ENCODE data around the gene CSNK1G3.

Gene CSNK1G3

DNA sequence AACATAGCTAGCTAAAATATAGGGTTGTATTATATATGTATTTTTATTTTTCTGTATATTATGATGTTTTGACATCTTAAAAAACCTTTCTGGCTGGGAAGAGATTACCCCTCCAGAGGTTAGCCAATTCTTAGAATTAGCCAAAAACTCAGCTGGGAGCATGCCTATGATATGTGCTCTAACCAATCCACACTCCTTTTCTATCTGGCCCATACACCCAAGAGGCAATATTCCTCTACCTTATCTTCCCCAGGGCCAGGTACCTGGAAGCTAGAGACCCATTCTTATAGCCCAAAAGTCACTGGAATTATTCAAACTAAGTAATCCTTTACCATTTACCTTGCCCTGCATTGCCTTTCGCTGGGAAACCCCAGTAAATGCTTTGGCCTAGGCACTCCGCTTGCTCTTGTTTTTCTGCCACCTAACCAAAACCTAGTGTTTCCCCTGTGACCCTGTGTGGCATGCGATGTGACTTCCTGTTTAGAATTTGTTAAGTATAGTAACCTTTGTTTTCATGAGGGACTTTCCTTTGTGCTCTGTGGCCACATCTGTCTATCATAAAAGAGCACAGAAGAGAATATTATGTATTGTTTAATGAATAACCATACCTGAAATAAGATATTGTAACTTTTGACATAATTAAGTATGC, 37.4 kb downstream of the CSNK1G3 start:
- peak overlapping the region; percentile 31; the same call in 1 of the 2 replicates for H3K4me3 ChIP-seq (replicated peaks; ENCODE audit: low read depth, low read length)
- H3K36me3 ChIP-seq (ENCODE audit: control insufficient read depth, insufficient read depth, low read length), result no peaks in the 10 kb centered on the region; the same call in 1 of the 2 replicates
- TF ChIP-seq, protein P1, sequence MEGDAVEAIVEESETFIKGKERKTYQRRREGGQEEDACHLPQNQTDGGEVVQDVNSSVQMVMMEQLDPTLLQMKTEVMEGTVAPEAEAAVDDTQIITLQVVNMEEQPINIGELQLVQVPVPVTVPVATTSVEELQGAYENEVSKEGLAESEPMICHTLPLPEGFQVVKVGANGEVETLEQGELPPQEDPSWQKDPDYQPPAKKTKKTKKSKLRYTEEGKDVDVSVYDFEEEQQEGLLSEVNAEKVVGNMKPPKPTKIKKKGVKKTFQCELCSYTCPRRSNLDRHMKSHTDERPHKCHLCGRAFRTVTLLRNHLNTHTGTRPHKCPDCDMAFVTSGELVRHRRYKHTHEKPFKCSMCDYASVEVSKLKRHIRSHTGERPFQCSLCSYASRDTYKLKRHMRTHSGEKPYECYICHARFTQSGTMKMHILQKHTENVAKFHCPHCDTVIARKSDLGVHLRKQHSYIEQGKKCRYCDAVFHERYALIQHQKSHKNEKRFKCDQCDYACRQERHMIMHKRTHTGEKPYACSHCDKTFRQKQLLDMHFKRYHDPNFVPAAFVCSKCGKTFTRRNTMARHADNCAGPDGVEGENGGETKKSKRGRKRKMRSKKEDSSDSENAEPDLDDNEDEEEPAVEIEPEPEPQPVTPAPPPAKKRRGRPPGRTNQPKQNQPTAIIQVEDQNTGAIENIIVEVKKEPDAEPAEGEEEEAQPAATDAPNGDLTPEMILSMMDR (IDR thresholded peaks at IDR 0.05; ENCODE audit: insufficient read depth, low read length, poor library complexity, severe bottlenecking), result no peak
- H3K27me3 ChIP-seq (replicated peaks; ENCODE audit: control insufficient read depth, insufficient read depth, low read length), result no peaks in the 10 kb centered on the region
- peak; percentile 64 for DNase-seq (ENCODE audit: extremely low read depth, insufficient read length)

DNA sequence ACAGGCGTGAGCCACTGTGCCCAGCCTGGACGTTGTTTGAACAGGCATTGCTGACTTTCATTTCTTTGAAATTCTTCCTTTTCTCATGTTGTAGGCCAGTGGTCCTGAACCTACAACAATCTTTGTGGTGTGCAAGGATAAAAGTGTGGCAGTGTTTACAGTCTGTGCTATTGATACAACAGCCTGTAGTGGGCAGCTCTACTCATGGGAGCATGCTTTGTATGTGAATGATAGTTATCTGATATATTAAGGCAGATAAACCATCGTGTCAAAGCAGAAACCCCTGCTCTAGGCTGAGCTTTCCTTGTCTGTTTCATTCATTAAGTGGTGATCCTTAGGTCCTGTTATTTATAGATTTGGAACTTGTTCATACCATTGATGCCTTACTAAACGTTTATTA, 42.6 kb downstream of the CSNK1G3 start:
- Histone ChIP-seq H3K4me3 (replicated peaks; ENCODE audit: low read depth, low read length) (no peak overlapping the region), H3K36me3 (ENCODE audit: control insufficient read depth, insufficient read depth, low read length) (peaks cover 1% of the 10 kb centered on the region; the same call in 1 of the 2 replicates), H3K27me3 (replicated peaks; ENCODE audit: control insufficient read depth, insufficient read depth, low read length) (no peaks in the 10 kb centered on the region)
- no peak for DNase-seq (ENCODE audit: extremely low read depth, insufficient read length)
- TF ChIP-seq, protein P1 (IDR thresholded peaks at IDR 0.05; ENCODE audit: insufficient read depth, low read length, poor library complexity, severe bottlenecking), result no peak

DNA sequence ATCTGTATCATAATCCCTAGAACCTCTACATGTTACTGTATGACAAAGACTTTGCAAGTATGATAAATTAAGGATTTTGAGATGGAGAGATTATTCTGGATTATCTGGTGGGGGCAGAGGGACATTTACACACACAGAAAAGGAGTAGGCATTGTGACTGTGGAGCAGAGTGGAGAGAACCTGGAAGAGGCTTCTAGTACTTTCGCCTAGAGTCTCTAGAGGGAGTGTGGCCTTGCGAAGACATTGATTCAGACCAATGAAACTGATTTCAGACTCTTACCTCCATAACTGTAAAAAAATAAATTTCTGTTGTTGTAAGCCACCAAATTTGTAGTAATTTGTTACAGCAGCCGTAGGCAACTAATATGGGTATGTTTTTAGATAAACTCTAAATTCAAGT, 45.9 kb downstream of the CSNK1G3 start:
- Histone ChIP-seq H3K36me3 (ENCODE audit: control insufficient read depth, insufficient read depth, low read length) (peaks cover 1% of the 10 kb centered on the region; the same call in 1 of the 2 replicates), H3K27me3 (replicated peaks; ENCODE audit: control insufficient read depth, insufficient read depth, low read length) (no peaks in the 10 kb centered on the region), H3K4me3 (replicated peaks; ENCODE audit: low read depth, low read length) (no peak overlapping the region)
- TF ChIP-seq, protein P1 (IDR thresholded peaks at IDR 0.05; ENCODE audit: insufficient read depth, low read length, poor library complexity, severe bottlenecking), result no peak
- DNase-seq (ENCODE audit: extremely low read depth, insufficient read length), result no peak

DNA sequence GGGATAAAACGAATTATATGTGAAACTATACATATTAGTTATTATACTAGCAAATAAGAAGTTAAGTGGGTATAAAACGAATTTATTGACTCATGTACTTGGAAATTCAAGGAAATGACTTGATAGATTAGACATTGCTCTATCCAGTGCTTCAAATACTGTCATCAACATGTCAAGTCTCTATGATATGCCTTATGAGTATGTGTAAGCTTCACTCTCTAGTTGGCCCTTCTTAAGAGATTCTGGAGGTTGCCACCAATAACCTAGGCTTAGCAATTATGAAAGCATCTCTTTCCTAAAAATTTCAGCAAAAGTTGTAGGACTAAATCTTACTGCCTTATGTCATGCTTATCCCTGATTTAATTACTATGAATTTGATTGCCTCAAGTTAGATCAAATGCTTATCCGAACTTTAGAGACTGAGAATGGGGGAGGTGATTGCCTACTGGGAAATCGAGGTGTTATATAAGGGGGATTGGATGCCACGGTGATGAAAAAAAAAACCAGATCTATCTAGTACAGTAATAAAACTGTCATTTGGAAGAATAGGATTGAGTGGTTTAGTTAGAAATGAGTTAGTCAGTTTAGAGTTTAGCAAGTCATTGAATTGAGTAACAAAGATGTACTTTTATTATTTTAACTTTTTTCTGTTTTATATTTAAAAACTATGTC, 46.9 kb downstream of the CSNK1G3 start:
- H3K4me3 ChIP-seq (replicated peaks; ENCODE audit: low read depth, low read length), result no peak overlapping the region
- peaks cover 1% of the 10 kb centered on the region; the same call in 1 of the 2 replicates for H3K36me3 ChIP-seq (ENCODE audit: control insufficient read depth, insufficient read depth, low read length)
- no peaks in the 10 kb centered on the region for H3K27me3 ChIP-seq (replicated peaks; ENCODE audit: control insufficient read depth, insufficient read depth, low read length)
- no peak for DNase-seq (ENCODE audit: extremely low read depth, insufficient read length)
- TF ChIP-seq, protein P1 (IDR thresholded peaks at IDR 0.05; ENCODE audit: insufficient read depth, low read length, poor library complexity, severe bottlenecking), result no peak

DNA sequence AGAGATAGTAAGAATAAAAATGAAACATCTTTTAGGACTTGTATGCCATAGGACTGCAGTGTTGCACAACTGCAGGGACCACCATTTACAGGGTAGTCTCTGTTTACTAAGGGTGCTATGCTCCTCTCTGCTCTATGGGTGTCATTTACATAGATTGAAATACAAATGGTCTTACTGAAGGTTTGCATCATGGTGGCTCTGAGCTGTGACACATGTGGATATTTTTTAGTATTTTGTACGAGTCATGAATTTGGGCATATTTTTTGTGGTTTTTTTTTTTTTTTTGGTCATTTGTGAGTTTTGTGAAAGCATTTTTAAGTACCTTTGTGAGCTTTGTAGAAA, 47.4 kb downstream of the CSNK1G3 start:
- no peak for DNase-seq (ENCODE audit: extremely low read depth, insufficient read length)
- no peak overlapping the region for H3K4me3 ChIP-seq (replicated peaks; ENCODE audit: low read depth, low read length)
- TF ChIP-seq, protein P1 (IDR thresholded peaks at IDR 0.05; ENCODE audit: insufficient read depth, low read length, poor library complexity, severe bottlenecking), result no peak
- H3K36me3 ChIP-seq (ENCODE audit: control insufficient read depth, insufficient read depth, low read length), result peaks cover 1% of the 10 kb centered on the region; the same call in 1 of the 2 replicates
- H3K27me3 ChIP-seq (replicated peaks; ENCODE audit: control insufficient read depth, insufficient read depth, low read length), result no peaks in the 10 kb centered on the region
